Measurements from ENCODE around the gene LRRC8D. TPM values are rescaled to one million over a fixed set of nuclear protein-coding genes. Genes with fewer than 3 reads are reported as not detected.

Gene LRRC8D
- total and polyA plus RNA-seq, 9 of the 15 experiments (the other 6 are each of a cell fraction or from before 2014, with no cell fraction given), result 3.4 to 53.9 (median 15.9) TPM

DNA sequence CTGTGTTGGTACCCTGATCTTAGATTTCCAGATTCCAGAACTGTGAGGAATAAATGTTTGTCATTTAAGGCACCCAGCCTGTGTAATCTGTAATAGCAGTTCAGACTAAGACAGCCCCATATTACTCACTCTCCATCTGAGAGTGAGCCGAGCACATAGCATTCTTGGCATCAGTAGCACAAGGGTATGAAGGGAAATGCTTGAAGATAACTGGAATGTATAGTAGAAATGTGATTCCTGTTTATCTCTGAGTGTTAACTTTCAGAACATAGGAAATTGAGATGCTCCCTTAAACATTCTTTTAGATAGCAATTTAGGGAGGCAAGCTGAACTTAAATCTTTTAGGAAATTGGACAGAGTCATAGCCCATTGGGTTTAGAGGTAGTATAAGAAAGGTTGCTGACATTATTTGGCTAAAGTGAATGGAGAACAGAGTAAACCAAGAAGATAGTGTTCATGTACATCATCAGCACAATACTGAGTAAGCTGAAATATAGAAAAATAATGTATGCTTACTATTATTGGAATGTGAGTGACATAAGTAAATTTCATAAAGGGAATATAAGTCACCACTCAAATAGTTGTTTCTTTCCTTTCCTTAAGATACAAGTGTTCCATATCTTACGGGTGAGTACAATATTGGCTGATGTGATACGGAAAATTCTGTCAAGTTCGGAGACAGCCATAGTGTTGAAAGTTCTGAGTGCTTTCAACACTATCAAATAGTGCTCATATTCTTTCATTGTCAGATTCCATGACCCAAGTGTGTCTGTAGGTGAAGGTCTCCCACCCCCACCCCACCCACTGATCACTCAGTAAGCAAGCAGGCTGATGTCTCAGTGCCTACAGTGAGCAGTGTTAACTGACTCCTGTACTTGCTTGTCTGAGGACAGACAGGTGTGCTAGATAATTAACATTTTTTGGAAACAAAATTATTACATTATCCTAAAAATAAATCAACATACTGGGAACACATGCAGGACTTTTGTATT lies 73.7 kb downstream of the LRRC8D start (continued):
- no peak for TF ChIP-seq E2F8 (IDR thresholded peaks at IDR 0.05; ENCODE audit: low read depth, partially characterized antibody)
- TF ChIP-seq CBX5 (IDR thresholded peaks at IDR 0.05; ENCODE audit: borderline replicate concordance, low read depth), result no peak
- no peak for TF ChIP-seq CREB1 (IDR thresholded peaks at IDR 0.05)
- no peak for TF ChIP-seq CREB1 (CRISPR knock-in tag; IDR thresholded peaks at IDR 0.05)
- no peak for TF ChIP-seq ZC3H11A (IDR thresholded peaks at IDR 0.05; ENCODE audit: low read depth, low read length)
- TF ChIP-seq BCOR (IDR thresholded peaks at IDR 0.05), result no peak
- TF ChIP-seq RFX5 (IDR thresholded peaks at IDR 0.05; ENCODE audit: low read depth, low read length), result no peak
- no peak for TF ChIP-seq DDX20 (tag; IDR thresholded peaks at IDR 0.05; ENCODE audit: low read depth)
- TF ChIP-seq, protein P1, sequence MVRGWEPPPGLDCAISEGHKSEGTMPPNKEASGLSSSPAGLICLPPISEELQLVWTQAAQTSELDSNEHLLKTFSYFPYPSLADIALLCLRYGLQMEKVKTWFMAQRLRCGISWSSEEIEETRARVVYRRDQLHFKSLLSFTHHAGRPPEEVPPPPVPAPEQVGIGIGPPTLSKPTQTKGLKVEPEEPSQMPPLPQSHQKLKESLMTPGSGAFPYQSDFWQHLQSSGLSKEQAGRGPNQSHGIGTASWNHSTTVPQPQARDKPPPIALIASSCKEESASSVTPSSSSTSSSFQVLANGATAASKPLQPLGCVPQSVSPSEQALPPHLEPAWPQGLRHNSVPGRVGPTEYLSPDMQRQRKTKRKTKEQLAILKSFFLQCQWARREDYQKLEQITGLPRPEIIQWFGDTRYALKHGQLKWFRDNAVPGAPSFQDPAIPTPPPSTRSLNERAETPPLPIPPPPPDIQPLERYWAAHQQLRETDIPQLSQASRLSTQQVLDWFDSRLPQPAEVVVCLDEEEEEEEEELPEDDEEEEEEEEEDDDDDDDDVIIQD (CRISPR knock-in tag; IDR thresholded peaks at IDR 0.05), result no peak
- no peak for TF ChIP-seq BCL6 (CRISPR knock-in tag; IDR thresholded peaks at IDR 0.05)
- TF ChIP-seq MGA (IDR thresholded peaks at IDR 0.05), result no peak
- TF ChIP-seq TCFL5 (CRISPR knock-in tag; conservative IDR thresholded peaks at IDR 0.05), result no peak
